Sigmoid colon (tissue), 7 donors: ENCODE results near the gene CZIB. TPM values are rescaled to one million over a fixed set of nuclear protein-coding genes. Genes with fewer than 3 reads are reported as not detected.
"Not testable (repeated sequence)": the region's sequence is repeated elsewhere in the genome, so short reads cannot be mapped to it uniquely, and the experiment has no call there.

Source experiments
- DNase-seq: peaks from one replicate; pipeline ENCODE4 v3.0.0-alpha.2; 2019
- H3K27ac ChIP-seq, 4 donors: fragments of 200-600 bp; sonication (generic); one replicate each; pipeline ENCODE4 v1.5.1; 2016 to 2019; ENCODE audit warnings: mild to moderate bottlenecking in 1 of 4
- H3K27me3 ChIP-seq, 3 donors: fragments of 200-600 bp; sonication (generic); one replicate each; pipeline ENCODE4 v1.5.1; 2019; ENCODE audit warnings: mild to moderate bottlenecking in 1 of 3
- H3K36me3 ChIP-seq, 4 donors: fragments of 200-600 bp; sonication (generic); one replicate each; pipeline ENCODE4 v1.5.1; 2016 to 2019
- H3K4me1 ChIP-seq, 4 donors: fragments of 200-600 bp; sonication (generic); one replicate each; pipeline ENCODE4 v1.5.1; 2017 to 2019
- H3K4me3 ChIP-seq, 4 donors: fragments of 200-600 bp; sonication (generic); one replicate each; pipeline ENCODE4 v1.5.1; 2017 to 2019; ENCODE audit warnings: mild to moderate bottlenecking in 2 of 4, moderate library complexity in 1 of 4
- H3K9me3 ChIP-seq, 4 donors: fragments of 200-600 bp in 3 of 4; sonication (generic) in 3 of 4; one replicate each; pipeline versions ENCODE4 v1.5.1 to v1.6.1; 2013 to 2019
- EP300 ChIP-seq, 4 donors: sonication (generic); formaldehyde crosslinking; IDR thresholded peaks; one replicate each; pipeline ENCODE4 v1.6.1; 2017; ENCODE audit warnings: antibody characterized with exemption in 4 of 4
- POLR2A ChIP-seq, 2 donors: fragments of 450-650 bp; IDR thresholded peaks; one replicate each; pipeline ENCODE4 v1.6.1; 2016; ENCODE audit warnings: antibody characterized with exemption in 2 of 2, mild to moderate bottlenecking in 2 of 2, moderate library complexity in 2 of 2
- POLR2AphosphoS5 ChIP-seq, 4 donors: sonication (generic); formaldehyde crosslinking; IDR thresholded peaks; one replicate each; pipeline ENCODE4 v1.6.1; 2017; ENCODE audit warnings: antibody characterized with exemption in 4 of 4
- WGBS, 2 donors: extraction: QIAGEN DNeasy Blood & Tissue Kit; methylation state at CpG; one replicate each; pipeline ENCODE4 v1.1.7; 2013; 5-methylcytosine and 5-hydroxymethylcytosine counted together
- intact Hi-C: fragments of 100-400 bp; cut with DNase I; formaldehyde crosslinking; loops from one replicate; pipeline ENCODE4 v1.15.1; 2023
- polyA plus RNA-seq, 3 donors: library from polyadenylated mRNA; stranded (reverse); fragments of 200-250 nt; gene quantifications; one replicate each; pipeline ENCODE4 v1.2.3, GENCODE V29; 2013
- total RNA-seq, 4 donors: library from RNA; depleted of rRNA; stranded (reverse); fragments of >200 nt; gene quantifications; one replicate each; pipeline ENCODE4 v1.1.0, GENCODE V29; 2016
- TF ChIP-seq, protein P1 (sequence below), 4 experiments: fragments of 450-650 bp in 3 of 4; fragments of 200-600 bp in 1 of 4; IDR thresholded peaks; one replicate each; pipeline ENCODE4 v1.5.1; 2016 to 2019; ENCODE audit warnings: antibody characterized with exemption in 4 of 4, mild to moderate bottlenecking in 3 of 4, moderate library complexity in 2 of 4
- donor health status: healthy with polysubstance abuse.
- donor health status: Bipolar disorder and iron deficiency.
- donor health status: healthy.

CZIB gene
- total and polyA plus RNA-seq, 7 donors: 49.4 to 95.6 (median 79.2) TPM

DNA sequence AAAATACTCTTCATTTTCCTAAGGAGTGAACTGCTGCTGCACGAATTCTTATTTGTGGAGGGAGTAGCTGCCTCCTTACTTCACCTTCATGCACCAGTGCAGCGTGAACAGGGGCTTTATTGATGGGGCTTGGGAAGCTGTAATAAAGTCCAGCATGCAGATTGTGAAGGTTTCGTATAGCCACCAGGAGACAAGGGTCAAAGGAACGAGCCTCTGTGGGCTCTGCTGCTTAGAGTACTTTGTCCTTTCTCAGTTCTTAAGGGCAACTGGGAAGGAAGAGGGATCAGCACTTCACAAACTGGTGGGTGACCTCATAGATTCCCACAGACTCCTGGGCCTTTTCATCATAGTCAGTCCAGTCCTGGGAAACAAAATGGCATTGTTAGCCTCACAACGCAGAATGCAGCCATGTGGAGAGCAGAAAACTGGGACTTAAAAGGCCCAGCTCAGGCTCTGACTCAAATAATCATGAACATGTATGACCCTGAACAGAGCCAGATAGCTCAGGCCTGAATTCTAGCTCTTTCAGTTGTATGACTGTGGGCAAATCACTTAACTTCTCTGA lies 6.0 kb downstream of the CZIB start:
- H3K27ac ChIP-seq: no peak overlapping the region
- DNase-seq: no peak
- TF ChIP-seq EP300 (IDR thresholded peaks at IDR 0.05): no peak
- TF ChIP-seq, protein P1, sequence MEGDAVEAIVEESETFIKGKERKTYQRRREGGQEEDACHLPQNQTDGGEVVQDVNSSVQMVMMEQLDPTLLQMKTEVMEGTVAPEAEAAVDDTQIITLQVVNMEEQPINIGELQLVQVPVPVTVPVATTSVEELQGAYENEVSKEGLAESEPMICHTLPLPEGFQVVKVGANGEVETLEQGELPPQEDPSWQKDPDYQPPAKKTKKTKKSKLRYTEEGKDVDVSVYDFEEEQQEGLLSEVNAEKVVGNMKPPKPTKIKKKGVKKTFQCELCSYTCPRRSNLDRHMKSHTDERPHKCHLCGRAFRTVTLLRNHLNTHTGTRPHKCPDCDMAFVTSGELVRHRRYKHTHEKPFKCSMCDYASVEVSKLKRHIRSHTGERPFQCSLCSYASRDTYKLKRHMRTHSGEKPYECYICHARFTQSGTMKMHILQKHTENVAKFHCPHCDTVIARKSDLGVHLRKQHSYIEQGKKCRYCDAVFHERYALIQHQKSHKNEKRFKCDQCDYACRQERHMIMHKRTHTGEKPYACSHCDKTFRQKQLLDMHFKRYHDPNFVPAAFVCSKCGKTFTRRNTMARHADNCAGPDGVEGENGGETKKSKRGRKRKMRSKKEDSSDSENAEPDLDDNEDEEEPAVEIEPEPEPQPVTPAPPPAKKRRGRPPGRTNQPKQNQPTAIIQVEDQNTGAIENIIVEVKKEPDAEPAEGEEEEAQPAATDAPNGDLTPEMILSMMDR (IDR thresholded peaks at IDR 0.05): no peak
- TF ChIP-seq POLR2AphosphoS5 (IDR thresholded peaks at IDR 0.05): no peak
- no peak for TF ChIP-seq POLR2A (IDR thresholded peaks at IDR 0.05)
- intact Hi-C loops: no loop called here
- H3K36me3 ChIP-seq: peaks cover 17 to 90% (median 49%) of the 10 kb centered on the region in 4 donors
- 77 to 91% methylated on average over 5 of the region's 5 CpGs for WGBS, 2 donors
- no peaks in the 10 kb centered on the region for H3K27me3 ChIP-seq
- peaks cover 0 to 8% (median 4%) of the 10 kb centered on the region in 4 donors for H3K4me1 ChIP-seq
- no peaks in the 10 kb centered on the region for H3K9me3 ChIP-seq
- H3K4me3 ChIP-seq: no peak overlapping the region

DNA sequence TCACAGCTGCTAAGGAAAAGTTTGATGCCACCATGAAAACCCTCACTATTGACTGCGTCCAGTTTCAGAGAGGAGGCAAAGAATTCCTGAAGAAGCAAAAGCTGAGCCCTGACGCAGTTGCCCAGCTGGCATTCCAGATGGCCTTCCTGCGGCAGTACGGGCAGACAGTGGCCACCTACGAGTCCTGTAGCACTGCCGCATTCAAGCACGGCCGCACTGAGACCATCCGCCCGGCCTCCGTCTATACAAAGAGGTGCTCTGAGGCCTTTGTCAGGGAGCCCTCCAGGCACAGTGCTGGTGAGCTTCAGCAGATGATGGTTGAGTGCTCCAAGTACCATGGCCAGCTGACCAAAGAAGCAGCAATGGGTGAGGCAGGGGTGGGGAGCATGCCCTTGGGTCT lies 9.5 kb downstream of the CZIB start:
- peaks cover 22 to 95% (median 58%) of the 10 kb centered on the region in 4 donors for H3K36me3 ChIP-seq
- intact Hi-C loops: no loop called here
- H3K4me3 ChIP-seq: no peak overlapping the region
- no peak for DNase-seq
- WGBS, 2 donors: 97 to 98% methylated on average over 11 of the region's 11 CpGs
- H3K27ac ChIP-seq: no peak overlapping the region
- H3K9me3 ChIP-seq: peaks cover 0 to 5% (median 0%) of the 10 kb centered on the region in 4 donors
- no peaks in the 10 kb centered on the region for H3K27me3 ChIP-seq
- TF ChIP-seq EP300 (IDR thresholded peaks at IDR 0.05): no peak
- no peaks in the 10 kb centered on the region for H3K4me1 ChIP-seq

DNA sequence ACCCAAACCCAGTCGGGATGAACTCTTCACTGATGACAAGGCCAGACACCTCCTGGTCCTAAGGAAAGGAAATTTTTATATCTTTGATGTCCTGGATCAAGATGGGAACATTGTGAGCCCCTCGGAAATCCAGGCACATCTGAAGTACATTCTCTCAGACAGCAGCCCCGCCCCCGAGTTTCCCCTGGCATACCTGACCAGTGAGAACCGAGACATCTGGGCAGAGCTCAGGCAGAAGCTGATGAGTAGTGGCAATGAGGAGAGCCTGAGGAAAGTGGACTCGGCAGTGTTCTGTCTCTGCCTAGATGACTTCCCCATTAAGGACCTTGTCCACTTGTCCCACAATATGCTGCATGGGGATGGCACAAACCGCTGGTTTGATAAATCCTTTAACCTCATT lies 10.1 kb downstream of the CZIB start:
- no peak for TF ChIP-seq EP300 (IDR thresholded peaks at IDR 0.05)
- TF ChIP-seq, protein P1 (IDR thresholded peaks at IDR 0.05): no peak
- TF ChIP-seq POLR2A (IDR thresholded peaks at IDR 0.05): no peak
- no peak for TF ChIP-seq POLR2AphosphoS5 (IDR thresholded peaks at IDR 0.05)
- no peak overlapping the region for H3K4me3 ChIP-seq
- H3K27me3 ChIP-seq: no peaks in the 10 kb centered on the region
- intact Hi-C loops: no loop called here
- peaks cover 0 to 5% (median 0%) of the 10 kb centered on the region in 4 donors for H3K9me3 ChIP-seq
- no peaks in the 10 kb centered on the region for H3K4me1 ChIP-seq
- WGBS, 2 donors: 95 to 96% methylated on average over 7 of the region's 7 CpGs
- peaks cover 21 to 93% (median 59%) of the 10 kb centered on the region in 4 donors for H3K36me3 ChIP-seq
- no peak for DNase-seq
- no peak overlapping the region for H3K27ac ChIP-seq

DNA sequence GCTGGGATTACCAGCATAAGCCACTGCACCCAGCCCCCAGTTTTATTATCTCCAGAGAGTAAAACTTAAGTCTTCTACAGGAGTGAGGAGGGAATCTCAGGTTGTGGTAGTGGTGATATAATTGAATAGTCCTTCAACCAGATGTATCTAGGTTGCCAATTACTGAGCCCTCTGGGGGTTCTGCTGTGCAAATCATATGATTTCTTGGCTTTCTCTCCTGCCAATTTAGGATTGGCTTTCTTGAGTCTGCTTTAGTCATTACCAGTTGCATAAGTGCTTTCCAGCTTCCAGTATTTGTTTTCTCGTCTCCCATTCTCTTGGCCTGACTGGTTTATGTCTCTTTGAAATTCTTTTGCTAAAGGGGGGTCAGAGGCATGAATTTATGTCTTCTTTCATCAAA lies 12.7 kb downstream of the CZIB start:
- H3K27me3 ChIP-seq: no peaks in the 10 kb centered on the region
- H3K9me3 ChIP-seq: peaks cover 0 to 5% (median 0%) of the 10 kb centered on the region in 4 donors
- no peak for TF ChIP-seq POLR2AphosphoS5 (IDR thresholded peaks at IDR 0.05)
- TF ChIP-seq POLR2A (IDR thresholded peaks at IDR 0.05): no peak
- TF ChIP-seq, protein P1 (IDR thresholded peaks at IDR 0.05): no peak
- no peak for TF ChIP-seq EP300 (IDR thresholded peaks at IDR 0.05)
- no peaks in the 10 kb centered on the region for H3K4me1 ChIP-seq
- intact Hi-C loops: no loop called here
- peaks cover 16 to 93% (median 48%) of the 10 kb centered on the region in 4 donors for H3K36me3 ChIP-seq
- H3K27ac ChIP-seq: no peak overlapping the region
- DNase-seq: no peak
- 90 to 94% methylated on average over 1 of the region's 1 CpG for WGBS, 2 donors
- H3K4me3 ChIP-seq: no peak overlapping the region

DNA sequence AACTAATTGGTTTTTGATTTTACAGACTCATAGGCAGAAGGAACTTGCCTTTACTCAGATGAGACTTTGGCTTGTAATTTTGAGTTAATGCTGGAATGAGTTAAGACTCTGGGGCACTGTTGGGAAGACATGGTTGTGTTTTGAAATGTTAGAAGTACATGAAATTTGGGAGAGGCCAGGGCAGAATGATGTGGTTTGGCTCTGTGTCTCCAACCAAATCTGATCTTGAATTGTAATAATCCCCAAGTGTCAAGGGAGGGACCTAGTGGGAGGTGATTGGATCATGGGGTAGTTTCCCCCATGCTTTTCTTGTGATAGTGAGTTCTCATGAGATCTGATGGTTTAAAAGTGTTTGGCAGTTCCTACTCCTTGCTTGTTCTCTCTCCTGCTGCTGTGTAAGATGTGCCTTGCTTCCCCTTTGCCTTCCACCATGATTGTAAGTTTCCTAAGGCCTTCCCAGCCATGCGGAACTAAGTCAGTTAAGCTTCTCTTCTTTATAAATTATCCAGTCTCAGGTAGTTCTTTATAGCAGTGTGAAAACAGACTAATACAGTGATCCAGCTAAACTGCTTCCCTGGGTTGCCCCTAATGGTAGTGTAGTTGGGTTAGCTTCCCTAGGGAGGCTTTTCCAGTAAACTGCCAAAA lies 13.6 kb downstream of the CZIB start:
- Histone ChIP-seq H3K27me3 (no peaks in the 10 kb centered on the region), H3K4me1 (no peaks in the 10 kb centered on the region), H3K27ac (no peak overlapping the region), H3K36me3 (peaks cover 15 to 93% (median 48%) of the 10 kb centered on the region in 4 donors), H3K9me3 (peaks cover 0 to 5% (median 0%) of the 10 kb centered on the region in 4 donors), H3K4me3 (no peak overlapping the region)
- intact Hi-C loops: no loop called here
- whole genome bisulfite sequencing, 2 donors: 98 to 100% methylated on average over 1 of the region's 1 CpG
- DNase-seq: no peak
- TF ChIP-seq EP300 (IDR thresholded peaks at IDR 0.05) (no peak), POLR2AphosphoS5 (IDR thresholded peaks at IDR 0.05) (no peak), POLR2A (IDR thresholded peaks at IDR 0.05) (no peak)
- TF ChIP-seq, protein P1 (IDR thresholded peaks at IDR 0.05): no peak

DNA sequence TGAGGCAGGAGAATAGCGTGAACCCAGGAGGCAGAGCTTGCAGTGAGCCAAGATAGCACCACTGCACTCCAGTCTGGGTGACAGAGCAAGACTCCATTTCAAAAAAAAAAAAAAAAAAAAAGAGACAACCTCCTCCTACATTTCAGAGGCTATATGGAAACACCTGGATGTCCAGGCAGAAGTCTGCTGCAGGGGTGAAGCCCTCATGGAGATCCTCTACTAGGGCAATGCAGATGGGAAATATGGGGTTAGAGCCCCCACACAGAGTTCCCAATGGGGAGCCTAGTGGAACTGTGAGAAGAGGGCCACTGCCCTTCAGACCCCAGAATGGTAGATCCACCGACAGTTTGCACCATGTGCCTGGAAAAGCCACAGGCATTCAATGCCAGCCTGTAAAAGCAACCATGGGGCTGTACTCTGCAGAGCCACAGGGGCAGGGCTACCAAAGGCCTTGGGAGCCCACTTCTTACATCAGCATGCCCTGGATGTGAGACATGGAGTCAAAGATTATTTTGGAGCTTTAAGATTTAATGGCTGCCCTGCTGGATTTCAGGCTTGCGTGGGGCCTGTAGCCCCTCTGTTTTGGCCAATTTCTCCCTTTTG lies 14.2 kb downstream of the CZIB start:
- DNase-seq, H3K27ac ChIP-seq, H3K9me3 ChIP-seq, H3K4me1 ChIP-seq, intact Hi-C loops, H3K4me3 ChIP-seq, H3K27me3 ChIP-seq: not testable (repeated sequence)
- WGBS, 2 donors: 98 to 100% methylated on average over 3 of the region's 3 CpGs
- H3K36me3 ChIP-seq: peaks cover 15 to 93% (median 49%) of the 10 kb centered on the region in 4 donors

DNA sequence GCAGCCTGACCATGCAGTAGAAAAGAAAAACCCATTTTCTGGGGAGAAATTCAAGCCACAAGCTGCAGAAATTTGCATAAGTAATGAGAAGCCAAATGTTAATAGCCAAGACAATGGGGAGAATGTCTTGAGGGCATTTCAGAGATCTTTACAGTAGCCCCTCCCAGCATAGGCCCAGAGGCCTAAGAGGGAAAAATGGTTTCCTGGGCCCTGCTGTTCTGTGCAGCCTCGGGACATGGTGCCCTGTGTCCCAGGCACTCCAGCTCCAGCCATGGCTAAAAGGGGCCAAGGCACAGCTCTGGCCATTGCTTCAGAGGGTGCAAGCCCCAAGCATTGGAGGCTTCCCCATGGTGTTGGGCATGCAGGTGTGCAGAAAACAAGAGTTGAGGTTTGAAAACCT lies 14.9 kb downstream of the CZIB start:
- WGBS, 2 donors: 95 to 96% methylated on average over 1 of the region's 1 CpG
- not testable (repeated sequence) for H3K27me3 ChIP-seq

More for the DNA sequence above, 14.9 kb downstream of the CZIB start:
- H3K27ac ChIP-seq, intact Hi-C loops, H3K9me3 ChIP-seq, H3K4me3 ChIP-seq, H3K4me1 ChIP-seq, DNase-seq: not testable (repeated sequence)
- H3K36me3 ChIP-seq: peaks cover 15 to 87% (median 44%) of the 10 kb centered on the region in 4 donors
